ENCODE measurements around the gene NT5DC4. TPM values are rescaled to one million over a fixed set of nuclear protein-coding genes. Genes with fewer than 3 reads are reported as not detected.

The NT5DC4 gene
- total and polyA plus RNA-seq, 2 of the 8 experiments (the other 6 are each of a cell fraction or from before 2014, with no cell fraction given): not detected

GRCh38 chr2:112754564-112754963, 33.7 kb downstream of the NT5DC4 start (continued):
- TF ChIP-seq CHD7 (IDR thresholded peaks at IDR 0.05; ENCODE audit: insufficient replicate concordance, low read length) (no peak), SP4 (IDR thresholded peaks at IDR 0.05; ENCODE audit: low read length) (no peak), SUZ12 (IDR thresholded peaks at IDR 0.05; ENCODE audit: low read length) (no peak), FOSL1 (IDR thresholded peaks at IDR 0.05; ENCODE audit: insufficient read depth, low read depth, low read length) (no peak), CEBPB (IDR thresholded peaks at IDR 0.05; ENCODE audit: low read depth, low read length) (no peak), KDM1A (IDR thresholded peaks at IDR 0.05; ENCODE audit: borderline replicate concordance, low read length) (no peak), MAX (IDR thresholded peaks at IDR 0.05) (no peak), NRF1 (IDR thresholded peaks at IDR 0.05; ENCODE audit: low read depth, low read length) (no peak), SRF (IDR thresholded peaks at IDR 0.05; ENCODE audit: low read depth, low read length) (no peak), BCL11A (IDR thresholded peaks at IDR 0.05; ENCODE audit: low read depth in 2 of 2, low read length in 2 of 2) (no peak), BACH1 (IDR thresholded peaks at IDR 0.05; ENCODE audit: low read length) (no peak)
- TF ChIP-seq, protein P1, sequence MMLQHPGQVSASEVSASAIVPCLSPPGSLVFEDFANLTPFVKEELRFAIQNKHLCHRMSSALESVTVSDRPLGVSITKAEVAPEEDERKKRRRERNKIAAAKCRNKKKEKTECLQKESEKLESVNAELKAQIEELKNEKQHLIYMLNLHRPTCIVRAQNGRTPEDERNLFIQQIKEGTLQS (IDR thresholded peaks at IDR 0.05; ENCODE audit: insufficient read depth, low read depth, low read length): no peak

Data from H1 (cell line).